Osteoblast (primary cell): ENCODE results near the gene WWOX. TPM values are rescaled to one million over a fixed set of nuclear protein-coding genes. Genes with fewer than 3 reads are reported as not detected.
A peak's percentile ranks its signal among the peaks of the same experiment; 100 is the strongest.

Source experiments
- DNase-seq: peaks from one replicate; pipeline ENCODE4 v3.0.0; 2011; ENCODE audit warnings: low spot score, mixed read lengths; ENCODE audit not compliant: insufficient read length; ENCODE audit errors: missing footprints
- H2AFZ ChIP-seq: 2 replicates; pipeline ENCODE4 v1.6.0; 2011; ENCODE audit warnings: mild to moderate bottlenecking, low read length
- H3K27ac ChIP-seq: 2 replicates; pipeline ENCODE4 v1.5.1; 2011; ENCODE audit warnings: mild to moderate bottlenecking, low read depth, low read length, moderate library complexity
- H3K27me3 ChIP-seq: 2 replicates; pipeline ENCODE4 v1.6.0; 2012; ENCODE audit warnings: mild to moderate bottlenecking, control low read depth, inconsistent platforms, low read length, moderate library complexity; ENCODE audit not compliant: insufficient read depth
- H3K36me3 ChIP-seq: 2 replicates; pipeline ENCODE4 v1.5.1; 2011; ENCODE audit warnings: mild to moderate bottlenecking, low read length, control low read depth, moderate library complexity; ENCODE audit not compliant: insufficient read depth
- H3K4me1 ChIP-seq: 2 replicates; pipeline ENCODE4 v1.5.1; 2011; ENCODE audit warnings: mild to moderate bottlenecking, low read length, control low read depth, moderate library complexity; ENCODE audit not compliant: insufficient read depth
- H3K4me2 ChIP-seq: 2 replicates; pipeline ENCODE4 v1.6.0; 2011; ENCODE audit warnings: mild to moderate bottlenecking, low read length; ENCODE audit not compliant: insufficient read depth
- H3K4me3 ChIP-seq: fragments of 200-600 bp; sonication (generic); 3 replicates; pipeline ENCODE4 v1.5.1; 2012; ENCODE audit warnings: mild to moderate bottlenecking, low read length, inconsistent platforms; ENCODE audit not compliant: insufficient read depth
- H3K79me2 ChIP-seq: 2 replicates; pipeline ENCODE4 v1.6.0; 2012; ENCODE audit warnings: mild to moderate bottlenecking, low read length, control low read depth, inconsistent platforms; ENCODE audit not compliant: insufficient read depth
- H3K9me3 ChIP-seq: 2 replicates; pipeline ENCODE4 v1.5.1; 2011; ENCODE audit warnings: low read depth, low read length, control low read depth
- H4K20me1 ChIP-seq: 2 replicates; pipeline ENCODE4 v1.6.0; 2012; ENCODE audit warnings: mild to moderate bottlenecking, low read length, control low read depth; ENCODE audit not compliant: insufficient read depth
- CTCF ChIP-seq: IDR thresholded peaks from 2 replicates; pipeline ENCODE4 v1.5.1; 2011; ENCODE audit warnings: mild to moderate bottlenecking, low read depth, low read length, moderate library complexity; ENCODE audit errors: extremely low read depth
- total RNA-seq: library from RNA; depleted of rRNA; stranded (reverse); fragments of >200 nt; gene quantifications from 2 replicates; pipeline ENCODE4 v1.2.3, GENCODE V29; 2012

The WWOX gene
- total RNA-seq, 1 donor: 23.9 TPM

GRCh38 chr16:78668393-78668792 is 568.9 kb downstream of the WWOX start:
- H3K79me2 ChIP-seq: no peaks in the 10 kb centered on the region
- H3K4me1 ChIP-seq: peaks cover 5% of the 10 kb centered on the region
- H3K4me3 ChIP-seq: no peak overlapping the region
- H3K27ac ChIP-seq: no peak overlapping the region
- no peak for TF ChIP-seq CTCF
- no peaks in the 10 kb centered on the region for H3K36me3 ChIP-seq
- DNase-seq: no peak
- H4K20me1 ChIP-seq: no peaks in the 10 kb centered on the region
- H2AFZ ChIP-seq: no peak overlapping the region
- H3K4me2 ChIP-seq: no peak overlapping the region
- H3K9me3 ChIP-seq: no peaks in the 10 kb centered on the region
- H3K27me3 ChIP-seq: no peaks in the 10 kb centered on the region

GRCh38 chr16:78669994-78670393 is 570.5 kb downstream of the WWOX start:
- DNase-seq: no peak

GRCh38 chr16:78672779-78673556 is 573.5 kb downstream of the WWOX start:
- H3K27ac ChIP-seq: no peak overlapping the region
- no peaks in the 10 kb centered on the region for H3K27me3 ChIP-seq
- H2AFZ ChIP-seq: no peak overlapping the region
- no peaks in the 10 kb centered on the region for H3K36me3 ChIP-seq
- no peak overlapping the region for H3K4me2 ChIP-seq
- DNase-seq: no peak
- H3K9me3 ChIP-seq: no peaks in the 10 kb centered on the region
- no peak for TF ChIP-seq CTCF
- no peaks in the 10 kb centered on the region for H3K79me2 ChIP-seq
- no peaks in the 10 kb centered on the region for H4K20me1 ChIP-seq
- H3K4me3 ChIP-seq: no peak overlapping the region
- H3K4me1 ChIP-seq: peaks cover 5% of the 10 kb centered on the region

More at GRCh38 chr16:78669994-78670393, 570.5 kb downstream of the WWOX start:
- Histone ChIP-seq H3K4me2 (no peak overlapping the region), H3K9me3 (no peaks in the 10 kb centered on the region), H3K4me1 (peaks cover 5% of the 10 kb centered on the region), H3K27me3 (no peaks in the 10 kb centered on the region), H3K4me3 (no peak overlapping the region), H3K27ac (peak overlapping the region; percentile 11), H3K79me2 (no peaks in the 10 kb centered on the region), H4K20me1 (no peaks in the 10 kb centered on the region), H2AFZ (peak overlapping the region; percentile 78), H3K36me3 (no peaks in the 10 kb centered on the region)
- no peak for TF ChIP-seq CTCF

GRCh38 chr16:78673884-78674283 is 574.4 kb downstream of the WWOX start:
- DNase-seq: no peak
- H4K20me1 ChIP-seq: no peaks in the 10 kb centered on the region
- H3K27ac ChIP-seq: no peak overlapping the region
- H3K4me1 ChIP-seq: peaks cover 5% of the 10 kb centered on the region
- no peak overlapping the region for H3K4me3 ChIP-seq
- no peaks in the 10 kb centered on the region for H3K36me3 ChIP-seq
- H2AFZ ChIP-seq: no peak overlapping the region
- no peak for TF ChIP-seq CTCF
- H3K79me2 ChIP-seq: no peaks in the 10 kb centered on the region
- H3K27me3 ChIP-seq: no peaks in the 10 kb centered on the region
- H3K4me2 ChIP-seq: no peak overlapping the region
- H3K9me3 ChIP-seq: no peaks in the 10 kb centered on the region
